HG03060 (cell line): ENCODE results near the gene PIGH.
"Not testable (repeated sequence)": the region's sequence is repeated elsewhere in the genome, so short reads cannot be mapped to it uniquely, and the experiment has no call there.

ENCODE experiments used
- ATAC-seq: cut with Tn5 transposase; IDR thresholded peaks from one replicate; pipeline ENCODE4 v1.9.1; 2021; ENCODE audit warnings: low read depth, moderate number of reproducible peaks; ENCODE audit not compliant: unreplicated experiment

PIGH gene

GRCh38 chr14:67610491-67610890 lies 10.4 kb upstream of the PIGH start:
- ATAC-seq, result no peak

- ATAC-seq, result no peak
Measured at GRCh38 chr14:67609642-67610310, 9.7 kb upstream of the PIGH start.

DNA sequence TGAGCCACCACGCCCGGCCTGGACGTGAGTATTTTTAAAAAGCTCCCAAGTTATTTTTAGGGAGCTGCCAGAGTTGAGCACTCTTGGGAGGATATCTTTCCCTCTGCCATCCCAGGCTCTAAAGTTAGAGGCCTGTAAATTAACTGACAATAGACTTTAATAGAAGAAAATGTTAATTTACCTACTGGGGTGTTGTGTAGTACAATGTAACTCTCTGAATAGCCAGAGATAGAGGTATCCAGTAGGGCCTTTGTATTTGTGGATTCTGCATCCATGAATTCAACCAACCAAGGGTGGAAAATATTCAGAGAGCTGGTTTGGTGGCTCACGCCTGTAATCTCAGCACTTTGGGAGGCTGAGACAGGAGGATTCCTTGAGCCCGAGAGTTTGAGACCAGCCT lies 7.6 kb upstream of the PIGH start:
- no peak for ATAC-seq

DNA sequence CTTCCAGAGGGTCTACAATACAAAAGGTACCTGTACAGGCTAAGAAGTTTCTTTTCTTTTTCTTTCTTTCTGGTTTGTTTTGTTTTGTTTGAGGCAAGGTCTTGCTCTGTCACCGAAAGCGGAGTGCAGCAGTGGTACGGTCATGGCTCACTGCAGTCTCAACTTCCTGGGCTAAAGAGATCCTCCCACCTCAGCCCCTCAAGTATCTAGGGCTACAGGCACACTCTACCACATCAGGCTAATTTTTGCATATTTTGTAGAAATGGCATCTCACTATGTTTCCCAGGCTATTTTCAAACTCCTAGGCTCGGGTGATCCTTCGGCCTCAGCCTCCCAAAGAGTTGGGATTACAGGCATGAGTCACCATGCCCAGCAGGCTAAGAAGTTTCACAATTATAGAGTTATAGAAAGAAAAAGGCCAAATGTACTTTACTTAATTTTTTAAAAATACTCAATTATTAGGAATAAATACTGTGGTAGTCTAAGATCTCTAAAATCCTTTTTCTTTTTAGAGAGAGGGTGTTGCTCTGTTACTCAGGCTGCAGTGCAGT lies 3.0 kb upstream of the PIGH start:
- peak; percentile 35 for ATAC-seq

- no peak for ATAC-seq
Measured at GRCh38 chr14:67602076-67602475, 2.0 kb upstream of the PIGH start.

DNA sequence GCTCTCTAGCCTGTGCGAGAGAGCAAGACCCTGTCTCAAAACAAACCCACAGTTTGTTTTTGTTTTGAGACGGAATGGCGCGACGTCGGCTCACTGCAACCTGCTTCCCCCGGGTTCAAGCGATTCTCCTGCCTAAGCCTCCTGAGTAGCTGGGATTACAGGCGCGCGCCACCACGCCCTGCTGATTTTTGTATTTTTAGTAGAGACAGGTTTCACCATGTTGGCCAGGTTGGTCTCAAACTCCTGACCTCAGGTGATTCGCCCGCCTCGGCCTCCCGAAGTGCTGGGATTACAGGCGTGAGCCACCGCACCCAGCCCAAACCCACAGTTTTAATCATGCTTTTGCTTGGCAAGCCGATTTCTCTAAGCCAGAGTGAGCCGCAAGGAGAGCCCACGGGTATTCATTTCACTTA lies 500 bp upstream of the PIGH start:
- not testable (repeated sequence) for ATAC-seq

- no peak for ATAC-seq
Measured at GRCh38 chr14:67595392-67595791, 4.7 kb downstream of the PIGH start.

GRCh38 chr14:67593650-67594049 lies 6.4 kb downstream of the PIGH start:
- not testable (repeated sequence) for ATAC-seq

- ATAC-seq, result no peak
Measured at GRCh38 chr14:67589204-67589770, 10.8 kb downstream of the PIGH start.

- no peak for ATAC-seq
Measured at GRCh38 chr14:67586369-67586768, 13.7 kb downstream of the PIGH start.

DNA sequence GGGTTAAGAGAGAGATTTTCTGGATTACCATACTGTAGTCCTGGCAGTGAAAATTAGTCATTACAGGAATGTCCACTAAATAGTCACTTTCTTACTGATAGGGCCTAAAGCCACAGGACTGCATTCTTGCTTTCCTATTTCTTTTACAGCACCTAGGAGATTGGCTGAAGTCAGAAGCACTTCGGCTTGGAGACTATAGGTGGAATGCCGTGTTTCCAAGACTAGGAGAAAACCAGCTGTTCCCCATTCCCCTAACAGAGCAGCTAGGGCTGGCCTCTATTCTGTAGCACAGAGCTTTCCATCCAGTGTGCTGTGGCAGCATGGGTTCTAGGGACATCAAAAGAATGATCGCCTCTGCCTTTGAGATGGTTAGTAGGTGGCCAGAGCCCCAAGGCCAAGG lies 15.1 kb downstream of the PIGH start:
- no peak for ATAC-seq

- ATAC-seq, result no peak
Measured at GRCh38 chr14:67583711-67584644, 16.1 kb downstream of the PIGH start.

GRCh38 chr14:67582061-67582460 lies 18.0 kb downstream of the PIGH start:
- ATAC-seq, result no peak

GRCh38 chr14:67581643-67582042 lies 18.4 kb downstream of the PIGH start:
- ATAC-seq, result no peak

DNA sequence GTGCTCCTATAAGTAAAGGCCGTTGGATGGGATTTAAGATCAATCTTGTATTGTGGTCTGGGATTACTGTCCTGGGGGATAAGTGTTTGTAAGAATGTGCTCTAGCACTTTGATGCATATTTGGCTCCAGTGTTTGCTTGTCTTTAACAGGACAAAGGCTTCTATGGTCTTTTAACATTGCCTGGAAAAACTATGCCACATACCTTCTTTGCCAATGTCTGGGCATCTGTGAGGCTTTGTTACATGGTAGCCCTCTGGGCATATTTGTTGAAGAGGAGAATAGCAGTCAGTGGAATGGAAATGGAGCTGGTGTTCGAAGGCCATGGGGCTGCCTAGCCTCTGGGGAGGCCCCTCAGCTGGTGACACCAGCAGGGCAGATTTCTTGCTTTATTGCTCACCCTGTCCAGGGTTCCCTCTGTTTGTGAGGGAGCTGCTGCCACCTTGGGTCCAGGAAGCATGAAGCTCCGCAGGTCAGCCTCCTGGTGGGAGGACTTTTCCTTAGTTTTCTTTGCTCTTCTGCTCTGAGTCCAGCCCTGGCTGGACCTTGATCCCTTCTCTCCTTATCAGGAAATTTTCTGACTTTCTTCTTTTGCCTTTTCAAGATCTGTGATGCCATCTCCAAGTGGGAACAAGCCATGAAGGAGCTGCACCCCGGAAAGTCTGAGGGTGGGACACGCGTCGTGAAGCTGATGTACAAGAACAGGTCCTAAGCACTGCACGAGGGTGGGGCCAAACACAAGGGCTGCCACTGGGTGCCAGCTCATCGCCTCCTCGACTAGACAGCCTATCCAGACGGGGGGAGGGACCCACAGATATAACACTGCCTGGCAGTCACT lies 19.5 kb downstream of the PIGH start:
- ATAC-seq, result no peak

GRCh38 chr14:67579636-67580035 lies 20.4 kb downstream of the PIGH start:
- ATAC-seq, result no peak

GRCh38 chr14:67579040-67579439 lies 21.0 kb downstream of the PIGH start:
- ATAC-seq, result no peak

GRCh38 chr14:67577909-67578749 lies 21.9 kb downstream of the PIGH start:
- ATAC-seq, result no peak

GRCh38 chr14:67577181-67577808 lies 22.8 kb downstream of the PIGH start:
- no peak for ATAC-seq
